Activated CD8-positive, alpha-beta memory T cell treated with anti-CD3 and anti-CD28 coated beads, Interleukin-2, amount 10 ng/mL, durations not matched to agents 7 days and 5 days (primary cell): ENCODE data around the gene CNPY3. TPM values are rescaled to one million over a fixed set of nuclear protein-coding genes. Genes with fewer than 3 reads are reported as not detected.
"Not testable (repeated sequence)": the region's sequence is repeated elsewhere in the genome, so short reads cannot be mapped to it uniquely, and the experiment has no call there.

Source experiments
- ATAC-seq: fragments of 150-1000 bp; cut with Tn5 transposase; one replicate; pipeline ENCODE4 v1.10.0; 2021; ENCODE audit warnings: moderate library complexity
- CTCF ChIA-PET: fragments of 350-600 bp; sonication (Branson Sonifier 250); formaldehyde crosslinking; loops from one replicate; lab custom pipeline; 2021; ENCODE audit warnings: antibody characterized with exemption; lab: Charles Lee
- DNase-seq: peaks from one replicate; pipeline ENCODE4 v3.0.0-alpha.2; 2020
- H3K27ac Mint-ChIP-seq: one replicate; pipeline ENCODE4 v1.8.0; 2021; ENCODE audit warnings: mild to moderate bottlenecking, mixed read lengths
- H3K27me3 Mint-ChIP-seq: one replicate; pipeline ENCODE4 v1.8.0; 2021; ENCODE audit warnings: mixed read lengths
- H3K36me3 Mint-ChIP-seq: one replicate; pipeline ENCODE4 v1.8.0; 2021; ENCODE audit warnings: mild to moderate bottlenecking, mixed read lengths
- H3K4me1 Mint-ChIP-seq: one replicate; pipeline ENCODE4 v1.8.0; 2021; ENCODE audit warnings: mixed read lengths
- H3K4me3 Mint-ChIP-seq: one replicate; pipeline ENCODE4 v1.8.0; 2021; ENCODE audit warnings: mild to moderate bottlenecking, moderate library complexity, mixed read lengths
- H3K9me3 Mint-ChIP-seq: one replicate; pipeline ENCODE4 v1.8.0; 2022; ENCODE audit warnings: low read depth, mixed read lengths
- total RNA-seq, 2 experiments: library from RNA; stranded (reverse); gene quantifications; one replicate each; pipeline ENCODE4 v1.2.3, GENCODE V29; 2021

The CNPY3 gene
- total RNA-seq, 2 experiments from 2014 or later = 44.1 to 56.4 TPM

DNA sequence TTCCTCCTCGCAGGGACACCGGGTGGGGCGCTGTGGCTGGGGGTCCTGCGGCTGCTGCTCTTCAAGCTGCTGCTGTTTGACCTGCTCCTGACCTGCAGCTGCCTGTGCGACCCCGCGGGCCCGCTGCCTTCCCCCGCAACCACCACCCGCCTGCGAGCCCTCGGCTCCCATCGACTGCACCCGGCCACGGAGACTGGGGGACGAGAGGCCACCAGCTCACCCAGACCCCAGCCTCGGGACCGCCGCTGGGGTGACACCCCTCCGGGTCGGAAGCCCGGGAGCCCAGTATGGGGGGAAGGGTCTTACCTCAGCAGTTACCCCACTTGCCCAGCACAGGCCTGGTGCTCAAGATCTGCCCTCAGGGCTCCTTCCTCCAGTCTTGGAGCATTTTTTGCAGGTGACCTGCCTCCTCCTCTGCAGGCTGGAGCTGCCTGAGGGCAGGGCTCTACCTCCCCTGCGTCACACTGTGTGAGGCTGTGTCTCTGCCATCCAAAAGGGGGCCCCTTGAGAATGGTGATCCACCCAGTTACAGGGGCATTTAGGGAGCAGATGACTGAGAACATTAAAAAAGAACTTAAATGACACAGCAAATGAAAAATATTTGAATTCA, 3.9 kb upstream of the CNPY3 start:
- Mint-ChIP-seq H3K27ac (no peak overlapping the region), H3K4me3 (no peak overlapping the region), H3K27me3 (no peaks in the 10 kb centered on the region), H3K4me1 (peaks cover 9% of the 10 kb centered on the region), H3K36me3 (peaks cover 3% of the 10 kb centered on the region), H3K9me3 (no peaks in the 10 kb centered on the region)
- no peak for ATAC-seq
- CTCF ChIA-PET = interaction anchor here (0.7 kb wide), 1 partner anchor 134 kb away, joined by 3 read pairs; the partner anchor contains the start of genes KLC4 and MRPL2
- DNase-seq = no peak

- no peaks in the 10 kb centered on the region for H3K9me3 Mint-ChIP-seq
- H3K36me3 Mint-ChIP-seq = peaks cover 20% of the 10 kb centered on the region
- DNase-seq (peak; percentile 83), ATAC-seq (peak; percentile 35)
- peak overlapping the region; percentile 93 for H3K4me3 Mint-ChIP-seq
- no peaks in the 10 kb centered on the region for H3K27me3 Mint-ChIP-seq
- peaks cover 43% of the 10 kb centered on the region for H3K4me1 Mint-ChIP-seq
- H3K27ac Mint-ChIP-seq = peak overlapping the region; percentile 92
- CTCF ChIA-PET = interaction anchor here (0.7 to 3.7 kb wide), 16 partner anchors 12 to 1009 kb away, joined by 3 to 22 read pairs (median 4); partner anchors contain the start of genes BYSL, CUL7, DNPH1 and KLHDC3
Observed at GRCh38 chr6:42929821-42930360, 611 bp downstream of the CNPY3 start.

- Mint-ChIP-seq H3K9me3 (no peaks in the 10 kb centered on the region), H3K27me3 (no peaks in the 10 kb centered on the region), H3K4me3 (peak overlapping the region; percentile 1), H3K27ac (peak overlapping the region; percentile 10), H3K4me1 (peaks cover 47% of the 10 kb centered on the region), H3K36me3 (peaks cover 35% of the 10 kb centered on the region)
- no peak for DNase-seq
- CTCF ChIA-PET = no interaction called here
- no peak for ATAC-seq
Observed at GRCh38 chr6:42932412-42932811, 3.1 kb downstream of the CNPY3 start.

- DNase-seq = no peak
- CTCF ChIA-PET = no interaction called here
- Mint-ChIP-seq H3K4me1 (peaks cover 47% of the 10 kb centered on the region), H3K9me3 (no peaks in the 10 kb centered on the region), H3K27ac (no peak overlapping the region), H3K27me3 (no peaks in the 10 kb centered on the region), H3K4me3 (no peak overlapping the region), H3K36me3 (peaks cover 36% of the 10 kb centered on the region)
- ATAC-seq = no peak
Observed at GRCh38 chr6:42933205-42933604, 3.9 kb downstream of the CNPY3 start.

- no peak overlapping the region for H3K27ac Mint-ChIP-seq
- CTCF ChIA-PET = interaction anchor here (0.8 kb wide), 1 partner anchor 27 kb away, joined by 3 read pairs; no protein-coding TSS in a partner anchor
- DNase-seq = no peak
- peaks cover 39% of the 10 kb centered on the region for H3K4me1 Mint-ChIP-seq
- no peaks in the 10 kb centered on the region for H3K27me3 Mint-ChIP-seq
- peaks cover 36% of the 10 kb centered on the region for H3K36me3 Mint-ChIP-seq
- H3K4me3 Mint-ChIP-seq = no peak overlapping the region
- ATAC-seq = no peak
- H3K9me3 Mint-ChIP-seq = no peaks in the 10 kb centered on the region
Observed at GRCh38 chr6:42935322-42935721, 6.0 kb downstream of the CNPY3 start.

DNA sequence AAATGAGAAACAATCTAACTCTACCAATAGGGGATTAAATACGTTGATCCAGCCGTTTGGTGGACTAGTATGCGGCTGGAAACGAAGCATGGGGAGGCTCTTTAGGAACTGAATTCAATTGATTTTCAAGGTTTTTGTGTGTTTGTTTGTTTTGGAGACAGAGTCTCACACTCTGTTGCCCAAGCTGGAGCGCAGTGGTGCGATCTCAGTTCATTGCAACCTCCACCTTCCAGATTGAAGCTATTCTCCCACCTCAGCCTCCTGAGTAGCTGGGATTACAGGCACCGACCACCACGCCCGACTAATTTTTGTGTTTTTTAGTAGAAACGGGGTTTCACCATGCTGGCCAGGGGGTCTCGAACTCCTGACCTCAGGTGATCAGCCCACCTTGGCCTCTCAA, 7.1 kb downstream of the CNPY3 start:
- Mint-ChIP-seq H3K4me1 (peaks cover 28% of the 10 kb centered on the region), H3K36me3 (peaks cover 40% of the 10 kb centered on the region), H3K27ac (no peak overlapping the region), H3K4me3 (no peak overlapping the region), H3K27me3 (no peaks in the 10 kb centered on the region), H3K9me3 (no peaks in the 10 kb centered on the region)
- DNase-seq = no peak
- ATAC-seq = no peak
- CTCF ChIA-PET = no interaction called here

DNA sequence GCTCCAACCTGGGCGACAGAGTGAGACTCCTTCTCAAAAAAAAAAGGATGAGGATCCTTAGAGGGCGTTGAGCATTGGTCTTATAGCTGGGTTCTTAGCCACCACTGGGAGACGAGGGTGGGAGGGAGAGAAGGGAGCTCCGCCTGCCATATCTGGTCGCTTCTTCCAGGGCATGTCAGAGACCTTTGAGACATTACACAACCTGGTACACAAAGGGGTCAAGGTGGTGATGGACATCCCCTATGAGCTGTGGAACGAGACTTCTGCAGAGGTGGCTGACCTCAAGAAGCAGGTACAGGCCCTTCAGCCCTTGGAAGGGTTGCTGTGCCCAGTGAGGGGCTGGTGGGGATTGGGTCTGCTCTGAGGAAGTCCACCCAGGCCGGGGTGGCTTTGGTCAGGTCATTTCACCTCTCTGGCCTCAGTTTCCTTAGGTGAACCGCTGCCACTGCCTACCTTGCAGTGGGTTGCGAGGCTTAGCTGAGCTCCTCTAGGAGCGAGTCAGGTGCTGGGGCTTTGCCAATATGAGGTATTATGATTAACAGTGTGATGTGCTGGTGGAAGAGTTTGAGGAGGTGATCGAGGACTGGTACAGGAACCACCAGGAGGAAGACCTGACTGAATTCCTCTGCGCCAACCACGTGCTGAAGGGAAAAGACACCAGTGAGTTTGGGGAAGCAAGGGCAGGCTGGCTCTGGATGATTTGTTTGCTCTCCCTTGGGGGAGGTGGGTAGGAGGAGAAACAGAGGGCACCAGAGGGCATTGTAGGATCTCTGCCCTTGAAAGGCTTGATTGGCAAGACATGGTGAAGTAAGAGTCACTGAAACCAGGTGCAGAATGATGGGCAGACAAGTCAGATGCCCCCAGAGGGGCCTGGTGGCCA, 8.5 kb downstream of the CNPY3 start:
- CTCF ChIA-PET = interaction anchor here (1.0 kb wide), 1 partner anchor 23 kb away, joined by 3 read pairs; no protein-coding TSS in a partner anchor
- Mint-ChIP-seq H3K9me3 (no peaks in the 10 kb centered on the region), H3K4me1 (peaks cover 16% of the 10 kb centered on the region), H3K27ac (no peak overlapping the region), H3K4me3 (no peak overlapping the region), H3K36me3 (peaks cover 34% of the 10 kb centered on the region), H3K27me3 (no peaks in the 10 kb centered on the region)
- DNase-seq = no peak
- no peak for ATAC-seq

DNA sequence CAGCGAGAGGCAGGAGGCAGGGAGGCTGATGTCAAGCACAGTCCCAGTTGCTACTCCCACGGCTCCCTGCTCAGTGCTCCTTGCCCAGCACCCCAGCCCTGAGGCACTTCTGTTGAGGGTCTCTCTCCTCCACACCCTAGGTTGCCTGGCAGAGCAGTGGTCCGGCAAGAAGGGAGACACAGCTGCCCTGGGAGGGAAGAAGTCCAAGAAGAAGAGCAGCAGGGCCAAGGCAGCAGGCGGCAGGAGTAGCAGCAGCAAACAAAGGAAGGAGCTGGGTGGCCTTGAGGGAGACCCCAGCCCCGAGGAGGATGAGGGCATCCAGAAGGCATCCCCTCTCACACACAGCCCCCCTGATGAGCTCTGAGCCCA, 9.1 kb downstream of the CNPY3 start:
- Mint-ChIP-seq H3K9me3 (no peaks in the 10 kb centered on the region), H3K36me3 (peaks cover 31% of the 10 kb centered on the region), H3K27ac (no peak overlapping the region), H3K4me3 (no peak overlapping the region), H3K4me1 (peaks cover 10% of the 10 kb centered on the region), H3K27me3 (no peaks in the 10 kb centered on the region)
- ATAC-seq (no peak), DNase-seq (no peak)
- CTCF ChIA-PET = interaction anchor here (1.0 kb wide), 1 partner anchor 23 kb away, joined by 3 read pairs; no protein-coding TSS in a partner anchor

- CTCF ChIA-PET = interaction anchor here (0.9 to 1.0 kb wide), 2 partner anchors 22 to 41 kb away, joined by 3 read pairs; no protein-coding TSS in a partner anchor
- Mint-ChIP-seq H3K4me3 (no peak overlapping the region), H3K27ac (no peak overlapping the region), H3K36me3 (peaks cover 30% of the 10 kb centered on the region), H3K9me3 (no peaks in the 10 kb centered on the region), H3K4me1 (peaks cover 9% of the 10 kb centered on the region), H3K27me3 (no peaks in the 10 kb centered on the region)
- DNase-seq = no peak
- ATAC-seq = no peak
Observed at GRCh38 chr6:42938987-42939809, 9.9 kb downstream of the CNPY3 start.

DNA sequence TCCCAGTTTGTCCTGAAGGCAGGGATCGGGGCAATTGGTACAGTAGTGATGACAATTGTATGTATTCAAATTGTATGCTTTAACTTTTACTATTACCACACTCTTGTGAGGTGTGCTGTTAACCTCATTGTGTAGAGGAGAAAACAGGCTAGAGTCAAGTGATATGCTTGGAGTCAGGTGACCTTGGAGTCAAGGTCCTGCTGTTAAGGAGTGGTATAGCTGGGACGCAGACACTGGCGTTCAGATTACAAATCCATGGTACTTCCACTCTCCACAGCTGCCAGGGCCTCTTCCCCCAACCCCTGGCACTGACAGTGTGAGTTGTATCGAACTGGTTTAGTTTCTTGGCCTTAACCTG, 10.5 kb downstream of the CNPY3 start:
- Mint-ChIP-seq H3K27me3 (no peaks in the 10 kb centered on the region), H3K36me3 (peaks cover 26% of the 10 kb centered on the region), H3K4me3 (no peak overlapping the region), H3K9me3 (no peaks in the 10 kb centered on the region), H3K4me1 (peaks cover 5% of the 10 kb centered on the region), H3K27ac (no peak overlapping the region)
- DNase-seq = no peak
- CTCF ChIA-PET = interaction anchor here (0.9 kb wide), 1 partner anchor 41 kb away, joined by 3 read pairs; no protein-coding TSS in a partner anchor
- ATAC-seq = no peak

DNA sequence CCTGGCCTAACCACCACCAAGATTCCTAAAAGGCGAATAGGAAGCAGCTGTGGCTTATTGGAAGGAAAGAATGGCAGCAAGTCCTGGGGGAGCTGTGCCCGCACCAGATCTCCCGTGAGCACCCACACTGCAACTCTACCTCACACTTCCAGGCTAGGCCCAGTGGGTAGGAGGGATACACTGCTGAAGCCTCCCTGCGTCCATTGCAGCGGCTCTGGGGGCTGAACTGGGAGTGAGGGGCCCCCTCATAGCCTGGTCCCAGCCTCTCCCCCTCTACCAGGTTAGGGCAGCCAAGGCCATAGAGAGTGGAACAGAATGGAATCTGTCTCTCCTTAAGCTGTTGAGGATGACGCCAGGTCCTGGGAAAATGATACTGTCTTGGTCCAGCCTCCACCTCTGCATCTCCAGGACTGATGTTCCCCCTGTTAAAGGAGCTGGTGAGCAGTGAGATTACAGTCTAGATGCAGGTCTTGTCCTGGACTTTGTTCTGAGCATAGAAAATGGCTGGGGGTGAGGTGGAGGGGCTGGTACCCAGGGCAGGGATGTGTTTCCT, 11.3 kb downstream of the CNPY3 start:
- H3K27me3 Mint-ChIP-seq = no peaks in the 10 kb centered on the region
- no peak overlapping the region for H3K27ac Mint-ChIP-seq
- ATAC-seq (no peak), DNase-seq (no peak)
- H3K4me1 Mint-ChIP-seq = peaks cover 2% of the 10 kb centered on the region
- H3K4me3 Mint-ChIP-seq = no peak overlapping the region
- H3K36me3 Mint-ChIP-seq = peaks cover 24% of the 10 kb centered on the region
- CTCF ChIA-PET = interaction anchor here (0.6 to 0.9 kb wide), 2 partner anchors 42 to 64 kb away, joined by 3 read pairs; no protein-coding TSS in a partner anchor
- H3K9me3 Mint-ChIP-seq = no peaks in the 10 kb centered on the region

- not testable (repeated sequence) for ATAC-seq, H3K4me1 Mint-ChIP-seq, H3K27ac Mint-ChIP-seq, H3K9me3 Mint-ChIP-seq, DNase-seq, H3K27me3 Mint-ChIP-seq, H3K4me3 Mint-ChIP-seq
- H3K36me3 Mint-ChIP-seq = peaks cover 18% of the 10 kb centered on the region
- CTCF ChIA-PET = interaction anchor here (1.2 kb wide), 1 partner anchor 43 kb away, joined by 3 read pairs; the partner anchor contains the start of gene PPP2R5D
Observed at GRCh38 chr6:42941356-42941755, 12.1 kb downstream of the CNPY3 start.
